ENCODE results near the gene ELAPOR1.
A peak's percentile ranks its signal among the peaks of the same experiment; 100 is the strongest.

ELAPOR1 gene, protein sequence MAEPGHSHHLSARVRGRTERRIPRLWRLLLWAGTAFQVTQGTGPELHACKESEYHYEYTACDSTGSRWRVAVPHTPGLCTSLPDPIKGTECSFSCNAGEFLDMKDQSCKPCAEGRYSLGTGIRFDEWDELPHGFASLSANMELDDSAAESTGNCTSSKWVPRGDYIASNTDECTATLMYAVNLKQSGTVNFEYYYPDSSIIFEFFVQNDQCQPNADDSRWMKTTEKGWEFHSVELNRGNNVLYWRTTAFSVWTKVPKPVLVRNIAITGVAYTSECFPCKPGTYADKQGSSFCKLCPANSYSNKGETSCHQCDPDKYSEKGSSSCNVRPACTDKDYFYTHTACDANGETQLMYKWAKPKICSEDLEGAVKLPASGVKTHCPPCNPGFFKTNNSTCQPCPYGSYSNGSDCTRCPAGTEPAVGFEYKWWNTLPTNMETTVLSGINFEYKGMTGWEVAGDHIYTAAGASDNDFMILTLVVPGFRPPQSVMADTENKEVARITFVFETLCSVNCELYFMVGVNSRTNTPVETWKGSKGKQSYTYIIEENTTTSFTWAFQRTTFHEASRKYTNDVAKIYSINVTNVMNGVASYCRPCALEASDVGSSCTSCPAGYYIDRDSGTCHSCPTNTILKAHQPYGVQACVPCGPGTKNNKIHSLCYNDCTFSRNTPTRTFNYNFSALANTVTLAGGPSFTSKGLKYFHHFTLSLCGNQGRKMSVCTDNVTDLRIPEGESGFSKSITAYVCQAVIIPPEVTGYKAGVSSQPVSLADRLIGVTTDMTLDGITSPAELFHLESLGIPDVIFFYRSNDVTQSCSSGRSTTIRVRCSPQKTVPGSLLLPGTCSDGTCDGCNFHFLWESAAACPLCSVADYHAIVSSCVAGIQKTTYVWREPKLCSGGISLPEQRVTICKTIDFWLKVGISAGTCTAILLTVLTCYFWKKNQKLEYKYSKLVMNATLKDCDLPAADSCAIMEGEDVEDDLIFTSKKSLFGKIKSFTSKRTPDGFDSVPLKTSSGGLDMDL

DNA sequence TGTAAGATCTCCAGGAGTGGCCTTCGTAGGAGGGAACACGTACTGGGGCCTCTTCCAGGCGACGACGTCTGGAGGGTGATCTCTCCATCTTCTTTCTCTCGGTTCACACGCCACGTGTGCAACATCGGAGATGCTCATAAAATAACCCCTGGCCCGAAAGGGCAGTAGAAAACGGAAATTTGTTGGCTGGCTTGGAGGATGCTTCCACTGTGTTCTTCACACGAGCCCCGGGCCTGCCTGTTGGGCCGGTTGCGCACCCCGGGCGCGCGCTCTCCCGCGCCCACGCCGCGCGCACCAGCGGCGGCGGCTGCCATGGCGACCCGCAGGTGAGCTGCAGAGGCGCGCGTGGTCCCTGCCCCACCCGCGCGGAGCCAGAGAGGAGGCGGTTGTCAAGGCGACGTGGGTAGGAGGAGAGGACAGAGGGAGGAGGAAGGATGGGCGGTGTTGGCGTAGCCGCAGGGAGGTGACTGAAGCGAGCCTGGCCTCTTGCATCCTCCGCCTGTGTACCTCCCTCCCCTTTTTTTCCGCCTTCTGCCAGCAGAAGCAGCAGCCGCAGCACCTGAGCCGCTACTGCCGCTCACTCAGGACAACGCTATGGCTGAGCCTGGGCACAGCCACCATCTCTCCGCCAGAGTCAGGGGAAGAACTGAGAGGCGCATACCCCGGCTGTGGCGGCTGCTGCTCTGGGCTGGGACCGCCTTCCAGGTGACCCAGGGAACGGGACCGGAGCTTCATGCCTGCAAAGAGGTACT is at the start of gene ELAPOR1:
Gene ELAPOR1 (plus strand): TSS at position 526 of the 752 bp plus-strand sequence. CDS start 69 bp downstream, at position 595.
- H3K4me3 ChIP-seq (ENCODE audit: low read depth, low read length) = no peak within 1 kb of the TSS
- peak; percentile 62 for DNase-seq (ENCODE audit: low read depth)
- TF ChIP-seq, protein P1, sequence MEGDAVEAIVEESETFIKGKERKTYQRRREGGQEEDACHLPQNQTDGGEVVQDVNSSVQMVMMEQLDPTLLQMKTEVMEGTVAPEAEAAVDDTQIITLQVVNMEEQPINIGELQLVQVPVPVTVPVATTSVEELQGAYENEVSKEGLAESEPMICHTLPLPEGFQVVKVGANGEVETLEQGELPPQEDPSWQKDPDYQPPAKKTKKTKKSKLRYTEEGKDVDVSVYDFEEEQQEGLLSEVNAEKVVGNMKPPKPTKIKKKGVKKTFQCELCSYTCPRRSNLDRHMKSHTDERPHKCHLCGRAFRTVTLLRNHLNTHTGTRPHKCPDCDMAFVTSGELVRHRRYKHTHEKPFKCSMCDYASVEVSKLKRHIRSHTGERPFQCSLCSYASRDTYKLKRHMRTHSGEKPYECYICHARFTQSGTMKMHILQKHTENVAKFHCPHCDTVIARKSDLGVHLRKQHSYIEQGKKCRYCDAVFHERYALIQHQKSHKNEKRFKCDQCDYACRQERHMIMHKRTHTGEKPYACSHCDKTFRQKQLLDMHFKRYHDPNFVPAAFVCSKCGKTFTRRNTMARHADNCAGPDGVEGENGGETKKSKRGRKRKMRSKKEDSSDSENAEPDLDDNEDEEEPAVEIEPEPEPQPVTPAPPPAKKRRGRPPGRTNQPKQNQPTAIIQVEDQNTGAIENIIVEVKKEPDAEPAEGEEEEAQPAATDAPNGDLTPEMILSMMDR (IDR thresholded peaks at IDR 0.05; ENCODE audit: insufficient read depth, low read depth, low read length, missing control alignments) = no peak

DNA sequence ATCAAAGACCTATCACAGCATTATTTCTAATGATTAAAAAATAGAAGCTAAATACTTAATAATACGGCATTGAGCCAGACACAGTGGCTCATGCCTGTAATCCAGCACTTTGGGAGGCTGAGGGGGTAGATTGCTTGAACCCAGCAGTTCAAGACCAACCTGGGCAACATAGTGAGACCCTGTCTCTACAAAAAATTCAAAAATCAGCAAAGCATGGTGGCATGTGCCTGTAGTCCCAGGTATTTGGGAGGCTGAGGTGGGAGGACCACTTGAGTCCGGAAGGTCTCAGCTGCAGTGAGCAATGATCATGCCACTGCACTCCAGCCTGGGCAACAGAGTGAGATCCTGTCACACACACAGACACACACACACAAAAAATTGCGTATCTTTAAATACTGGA is 48.8 kb upstream of the ELAPOR1 start:
- DNase-seq (ENCODE audit: low read depth) = no peak
- H3K4me3 ChIP-seq (ENCODE audit: low read depth, low read length) = no peak overlapping the region
- TF ChIP-seq, protein P1 (IDR thresholded peaks at IDR 0.05; ENCODE audit: insufficient read depth, low read depth, low read length, missing control alignments) = no peak

DNA sequence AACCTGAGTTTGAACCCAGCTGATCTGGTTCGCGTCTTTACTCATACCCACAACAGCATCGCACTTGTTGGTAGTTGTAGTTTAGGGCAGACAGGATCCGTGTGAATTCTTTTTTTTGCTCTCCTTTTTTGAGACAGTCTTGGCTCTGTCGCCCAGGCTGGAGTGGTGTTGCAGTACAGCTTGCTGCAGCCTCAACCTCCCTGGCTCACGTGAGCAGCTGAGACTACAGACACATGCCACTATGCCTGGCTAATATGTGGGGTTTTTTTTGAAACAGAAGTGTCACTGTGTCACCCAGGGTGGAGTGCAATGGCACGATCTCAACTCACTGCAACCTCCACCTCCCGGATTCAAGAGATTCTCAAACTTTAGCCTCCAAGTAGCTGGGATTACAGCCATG is 46.0 kb upstream of the ELAPOR1 start:
- no peak overlapping the region for H3K4me3 ChIP-seq (ENCODE audit: low read depth, low read length)
- no peak for DNase-seq (ENCODE audit: low read depth)
- TF ChIP-seq, protein P1 (IDR thresholded peaks at IDR 0.05; ENCODE audit: insufficient read depth, low read depth, low read length, missing control alignments) = no peak

DNA sequence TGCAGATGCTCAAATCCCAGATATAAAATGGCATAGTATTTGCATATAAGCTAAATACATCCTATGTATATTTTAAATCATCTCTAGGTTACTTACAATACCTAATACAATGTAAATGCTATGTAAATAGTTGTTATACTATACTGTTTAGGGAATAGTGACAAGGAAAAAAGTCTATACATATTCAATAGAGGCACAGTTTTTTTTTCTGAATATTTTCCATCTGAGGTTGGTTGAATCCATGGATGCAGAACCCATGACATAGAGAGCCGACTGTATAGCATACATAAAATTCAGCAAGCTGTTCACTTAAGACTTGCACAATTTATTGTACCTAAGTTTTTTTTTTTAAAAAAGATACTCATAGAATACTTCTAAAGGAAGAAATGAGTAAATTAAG is 44.6 kb upstream of the ELAPOR1 start:
- no peak for DNase-seq (ENCODE audit: low read depth)
- H3K4me3 ChIP-seq (ENCODE audit: low read depth, low read length) = no peak overlapping the region
- TF ChIP-seq, protein P1 (IDR thresholded peaks at IDR 0.05; ENCODE audit: insufficient read depth, low read depth, low read length, missing control alignments) = no peak

DNA sequence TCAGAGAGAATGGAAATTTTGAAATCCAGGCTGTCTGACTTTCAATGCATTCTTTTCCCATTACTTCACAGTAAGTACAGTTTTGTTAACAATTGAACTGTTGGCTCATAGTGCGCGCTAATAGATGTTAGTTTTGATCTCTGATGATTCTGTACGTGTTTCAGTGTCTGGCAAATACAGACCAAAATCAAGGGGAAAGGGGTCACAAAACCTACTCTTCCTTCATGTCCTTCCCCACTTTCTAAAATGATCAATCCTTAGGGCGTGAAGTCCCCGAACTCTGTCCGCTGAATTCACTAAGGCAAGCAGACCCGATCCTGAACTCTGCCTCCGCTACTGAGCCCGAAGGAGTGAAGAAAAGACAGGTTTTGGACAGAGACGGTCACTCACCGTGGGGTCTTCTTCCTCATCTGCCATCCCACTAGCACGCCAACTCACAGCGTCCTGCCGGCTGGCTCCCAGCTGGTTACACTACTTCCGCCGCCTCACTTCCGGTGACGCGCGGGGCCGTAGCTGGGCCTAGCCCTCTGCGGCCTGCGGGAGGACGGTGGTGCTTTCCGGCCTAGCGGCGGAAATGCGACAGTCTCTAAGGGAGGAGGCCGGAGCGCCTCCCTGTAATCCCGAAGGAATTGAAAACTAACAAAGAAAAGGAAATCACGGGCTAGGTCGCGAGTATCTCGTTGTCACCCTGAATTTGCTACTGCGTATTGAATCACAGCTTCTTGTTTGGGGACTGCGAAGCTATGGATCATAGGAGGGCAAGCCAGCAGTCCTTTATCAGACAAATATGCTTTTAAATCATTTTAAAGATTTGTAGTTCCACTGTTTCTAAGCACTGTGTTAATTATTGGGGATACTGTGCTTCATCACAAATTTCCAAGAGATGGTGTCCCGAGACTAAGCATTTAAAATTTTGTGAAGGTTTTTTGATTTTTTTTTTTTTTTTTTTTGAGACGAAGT is 38.1 kb upstream of the ELAPOR1 start, which contains the start of gene TAF13:
Gene TAF13 (minus strand): TSS at position 473 of the 960 bp plus-strand sequence. CDS start 56 bp downstream, at position 417.
- peak within 1 kb of the TSS; percentile 74 for H3K4me3 ChIP-seq (ENCODE audit: low read depth, low read length)
- DNase-seq (ENCODE audit: low read depth) = peak; percentile 95
- TF ChIP-seq, protein P1 (IDR thresholded peaks at IDR 0.05; ENCODE audit: insufficient read depth, low read depth, low read length, missing control alignments) = no peak
